HG02610 (cell line): Measurements from ENCODE around the gene TMEM175.

Experiments
- ATAC-seq: cut with Tn5 transposase; IDR thresholded peaks from one replicate; pipeline ENCODE4 v1.9.1; 2021; ENCODE audit warnings: mild to moderate bottlenecking, moderate library complexity; ENCODE audit not compliant: unreplicated experiment

Gene TMEM175

GRCh38 chr4:957231-957580, 24.9 kb downstream of the TMEM175 start:
- ATAC-seq: no peak

- no peak for ATAC-seq
These were observed 25.5 kb downstream of the TMEM175 start for GRCh38 chr4:957581-958313.

- ATAC-seq: no peak
These were observed 26.0 kb downstream of the TMEM175 start for GRCh38 chr4:958314-958665.

- ATAC-seq: no peak
These were observed 26.6 kb downstream of the TMEM175 start for GRCh38 chr4:958696-959337.

GRCh38 chr4:959338-960139, 27.3 kb downstream of the TMEM175 start:
- no peak for ATAC-seq

- ATAC-seq: no peak
These were observed 27.9 kb downstream of the TMEM175 start for GRCh38 chr4:960140-960635.

- ATAC-seq: no peak
These were observed 28.5 kb downstream of the TMEM175 start for GRCh38 chr4:960636-961350.

- ATAC-seq: no peak
These were observed 29.3 kb downstream of the TMEM175 start for GRCh38 chr4:961351-962230.

- no peak for ATAC-seq
These were observed 30.3 kb downstream of the TMEM175 start for GRCh38 chr4:962231-963208.

GRCh38 chr4:963276-964225, 31.3 kb downstream of the TMEM175 start:
- no peak for ATAC-seq

- ATAC-seq: no peak
These were observed 32.2 kb downstream of the TMEM175 start for GRCh38 chr4:964346-965025.

GRCh38 chr4:965048-965765, 32.9 kb downstream of the TMEM175 start:
- ATAC-seq: no peak

- ATAC-seq: no peak
These were observed 33.5 kb downstream of the TMEM175 start for GRCh38 chr4:965766-966134.

- ATAC-seq: no peak
These were observed 34.2 kb downstream of the TMEM175 start for GRCh38 chr4:966266-967112.

- ATAC-seq: no peak
These were observed 35.1 kb downstream of the TMEM175 start for GRCh38 chr4:967113-968104.
